Endothelial cell of umbilical vein (primary cell): ENCODE results near the gene SCAMP5. TPM values are rescaled to one million over a fixed set of nuclear protein-coding genes. Genes with fewer than 3 reads are reported as not detected.

Experiments
- BruUV-seq: library from RNA; stranded (reverse); fragments of 400-500 nt; replicated peaks from 2 replicates; lab custom pipeline; 2021; lab: Mats Ljungman, UMichigan
- CTCF ChIA-PET: fragments of 300-600, 350-600 bp; sonication (Branson Sonifier 250); formaldehyde crosslinking; loops from one replicate; lab custom pipeline; 2021; ENCODE audit warnings: antibody characterized with exemption, inconsistent platforms; lab: Charles Lee
- POLR2A ChIA-PET: fragments of 300-600, 350-600 bp; sonication (Branson Sonifier 250); formaldehyde crosslinking; loops from one replicate; lab custom pipeline; 2021; ENCODE audit warnings: antibody characterized with exemption, inconsistent platforms; lab: Charles Lee
- DNase-seq: peaks from one replicate; pipeline ENCODE4 v3.0.0-alpha.2; 2011; ENCODE audit warnings: low read depth, low spot score
- FAIRE-seq: peaks from 2 replicates; lab custom pipeline; 2011; peaks lifted over from hg19 to GRCh38; lab: Jason Lieb, UNC
- H2AFZ ChIP-seq: 2 replicates; pipeline ENCODE4 v1.6.0; 2012; ENCODE audit warnings: low read depth, low read length, control low read depth, inconsistent platforms
- H3K27ac ChIP-seq: 2 replicates; pipeline ENCODE4 v1.5.1; 2011; ENCODE audit warnings: low read depth, mild to moderate bottlenecking, control low read depth, low read length, moderate library complexity; ENCODE audit not compliant: insufficient read depth
- H3K27me3 ChIP-seq, 2 experiments: 2 replicates each; pipeline versions ENCODE4 v1.6.0 to v1.6.1; 2011; ENCODE audit warnings: low read length in 2 of 2, mixed read lengths in 1 of 2; ENCODE audit not compliant: control insufficient read depth in 2 of 2, insufficient read depth in 2 of 2
- H3K36me3 ChIP-seq, 2 experiments: 2 replicates in 1 of 2; 3 replicates in 1 of 2; pipeline ENCODE4 v1.5.1; 2011; ENCODE audit warnings: low read length in 2 of 2, mild to moderate bottlenecking in 1 of 2, moderate library complexity in 1 of 2; ENCODE audit not compliant: control insufficient read depth in 2 of 2, insufficient read depth in 2 of 2; ENCODE audit errors: extremely low read depth in 1 of 2
- H3K4me1 ChIP-seq: 3 replicates; pipeline ENCODE4 v1.5.1; 2011; ENCODE audit warnings: mild to moderate bottlenecking, low read length; ENCODE audit not compliant: control insufficient read depth, insufficient read depth; ENCODE audit errors: extremely low read depth
- H3K4me2 ChIP-seq: 2 replicates; pipeline ENCODE4 v1.6.1; 2011; ENCODE audit warnings: low read length, control low read depth, mixed read lengths; ENCODE audit not compliant: insufficient read depth
- H3K4me3 ChIP-seq, 3 experiments: fragments of 200-600 bp in 1 of 3; sonication (generic), shearing (Covaris generic) in 1 of 3; replicated peaks in 1 of 3; 2 replicates each; pipeline ENCODE4 v1.5.1; 2011 to 2016; ENCODE audit warnings: control low read depth in 3 of 3, low read length in 3 of 3, mild to moderate bottlenecking in 2 of 3, inconsistent platforms in 1 of 3, low read depth in 1 of 3, moderate library complexity in 1 of 3; ENCODE audit not compliant: insufficient read depth in 1 of 3
- H3K79me2 ChIP-seq: 2 replicates; pipeline ENCODE4 v1.6.0; 2012; ENCODE audit warnings: low read length, inconsistent platforms; ENCODE audit not compliant: control insufficient read depth, insufficient read depth
- H3K9ac ChIP-seq: replicated peaks from 2 replicates; pipeline ENCODE3; 2011; ENCODE audit warnings: low read length, control low read depth; ENCODE audit not compliant: insufficient read depth; ENCODE audit errors: extremely low read depth
- H3K9me1 ChIP-seq: replicated peaks from 3 replicates; pipeline ENCODE4 v1.6.0; 2011; ENCODE audit warnings: mild to moderate bottlenecking, low read length; ENCODE audit not compliant: control insufficient read depth, insufficient read depth; ENCODE audit errors: extremely low read depth
- H3K9me3 ChIP-seq: replicated peaks from 2 replicates; pipeline ENCODE4 v1.5.1; 2012; ENCODE audit warnings: low read length, inconsistent platforms; ENCODE audit not compliant: control insufficient read depth, insufficient read depth
- H4K20me1 ChIP-seq: replicated peaks from 2 replicates; pipeline ENCODE3; 2011; ENCODE audit warnings: mild to moderate bottlenecking, low read length; ENCODE audit not compliant: control insufficient read depth, insufficient read depth; ENCODE audit errors: extremely low read depth
- EZH2 ChIP-seq: IDR thresholded peaks from 2 replicates; pipeline ENCODE4 v1.6.1; 2012; ENCODE audit warnings: borderline replicate concordance, low read depth, mild to moderate bottlenecking, moderate library complexity, low read length, inconsistent platforms; ENCODE audit not compliant: severe bottlenecking
- FOS ChIP-seq: IDR thresholded peaks from 2 replicates; pipeline ENCODE4 v1.6.1; 2011; ENCODE audit warnings: mild to moderate bottlenecking, low read length, moderate library complexity, borderline replicate concordance; ENCODE audit not compliant: insufficient read depth
- GATA2 ChIP-seq: IDR thresholded peaks from 2 replicates; pipeline ENCODE4 v1.7.0; 2011; ENCODE audit warnings: low read depth, mild to moderate bottlenecking, moderate library complexity, mixed read lengths, low read length; ENCODE audit not compliant: insufficient read length, insufficient read depth
- JUN ChIP-seq: IDR thresholded peaks from 2 replicates; pipeline ENCODE4 v1.6.1; 2011; ENCODE audit warnings: borderline replicate concordance, low read depth; ENCODE audit not compliant: insufficient read length, insufficient read depth
- MYC ChIP-seq: IDR thresholded peaks from one replicate; pipeline ENCODE4 v1.6.1; 2011; ENCODE audit warnings: mild to moderate bottlenecking, low read depth, low read length
- POLR2A ChIP-seq: IDR thresholded peaks from 2 replicates; pipeline ENCODE4 v1.6.1; 2012; ENCODE audit warnings: low read depth, mild to moderate bottlenecking, control low read depth, low read length
- POLR2AphosphoS5 ChIP-seq: IDR thresholded peaks from 2 replicates; pipeline ENCODE4 v1.6.1; 2012; ENCODE audit warnings: low read depth, mild to moderate bottlenecking, control low read depth, low read length, moderate library complexity; ENCODE audit not compliant: insufficient read depth
- dilution Hi-C: fragments of 300-500 bp; cut with MboI; formaldehyde crosslinking; loops from one replicate; pipeline ENCODE4 v1.15.0; 2019; ENCODE audit warnings: low sequenced_read_pairs; ENCODE audit not compliant: extremely low pct_ligation_motif_present
- intact Hi-C: fragments of 100-400 bp; cut with micrococcal nuclease; formaldehyde crosslinking; loops from one replicate; pipeline ENCODE4 v1.10.0; 2022
- polyA plus RNA-seq, 4 experiments: library from polyadenylated mRNA; depleted of rRNA in 3 of 4; stranded (reverse) in 3 of 4; unstranded in 1 of 4; fragments of >200 nt; gene quantifications; 2 replicates each; pipeline versions ENCODE4 v1.2.1 to v1.2.3, GENCODE V29; 2011 to 2012; ENCODE audit warnings: missing spikeins in 1 of 4
- total RNA-seq: library from RNA; stranded (reverse); gene quantifications from 2 replicates; pipeline ENCODE4 v1.2.3, GENCODE V29; 2021
- TF ChIP-seq, protein P1 (sequence below), 2 donors: IDR thresholded peaks; 1 replicate in 1 of 2; 2 replicates in 1 of 2; pipeline ENCODE4 v1.5.1; 2011; ENCODE audit warnings: low read length in 2 of 2, mild to moderate bottlenecking in 2 of 2, moderate library complexity in 2 of 2, control low read depth in 1 of 2, inconsistent platforms in 1 of 2, low read depth in 1 of 2; ENCODE audit not compliant: insufficient read depth in 1 of 2; ENCODE audit errors: extremely low read depth in 1 of 2
- TF ChIP-seq, protein P2 (sequence below): IDR thresholded peaks from 2 replicates; pipeline ENCODE4 v1.6.1; 2011; ENCODE audit not compliant: insufficient read depth, insufficient read length

Gene SCAMP5
- total and polyA plus RNA-seq, 2 donors (not counting 3 experiments of a cell fraction or from before 2014, with no cell fraction given) = 1.9 to 6.2 TPM

GRCh38 chr15:74994685-74995084, 678 bp upstream of the SCAMP5 start:
- Histone ChIP-seq H3K9ac (no peak overlapping the region), H3K4me1 (peaks cover 15% of the 10 kb centered on the region), H3K4me3 (no peak overlapping the region), H3K4me2 (no peak overlapping the region), H2AFZ (no peak overlapping the region), H3K9me3 (no peaks in the 10 kb centered on the region), H3K79me2 (no peaks in the 10 kb centered on the region), H3K9me1 (no peaks in the 10 kb centered on the region), H3K27ac (no peak overlapping the region), H3K36me3 (no peaks in the 10 kb centered on the region), H3K27me3 (peaks cover 11 to 20% of the 10 kb centered on the region in 2 experiments), H4K20me1 (no peaks in the 10 kb centered on the region)
- BruUV-seq = no TSS peak
- intact Hi-C loops (no loop called here), dilution Hi-C loops (no loop called here)
- no peak for DNase-seq
- TF ChIP-seq JUN (no peak), EZH2 (no peak), MYC (no peak), POLR2AphosphoS5 (no peak), FOS (no peak), GATA2 (no peak), POLR2A (no peak)
- TF ChIP-seq, protein P1, sequence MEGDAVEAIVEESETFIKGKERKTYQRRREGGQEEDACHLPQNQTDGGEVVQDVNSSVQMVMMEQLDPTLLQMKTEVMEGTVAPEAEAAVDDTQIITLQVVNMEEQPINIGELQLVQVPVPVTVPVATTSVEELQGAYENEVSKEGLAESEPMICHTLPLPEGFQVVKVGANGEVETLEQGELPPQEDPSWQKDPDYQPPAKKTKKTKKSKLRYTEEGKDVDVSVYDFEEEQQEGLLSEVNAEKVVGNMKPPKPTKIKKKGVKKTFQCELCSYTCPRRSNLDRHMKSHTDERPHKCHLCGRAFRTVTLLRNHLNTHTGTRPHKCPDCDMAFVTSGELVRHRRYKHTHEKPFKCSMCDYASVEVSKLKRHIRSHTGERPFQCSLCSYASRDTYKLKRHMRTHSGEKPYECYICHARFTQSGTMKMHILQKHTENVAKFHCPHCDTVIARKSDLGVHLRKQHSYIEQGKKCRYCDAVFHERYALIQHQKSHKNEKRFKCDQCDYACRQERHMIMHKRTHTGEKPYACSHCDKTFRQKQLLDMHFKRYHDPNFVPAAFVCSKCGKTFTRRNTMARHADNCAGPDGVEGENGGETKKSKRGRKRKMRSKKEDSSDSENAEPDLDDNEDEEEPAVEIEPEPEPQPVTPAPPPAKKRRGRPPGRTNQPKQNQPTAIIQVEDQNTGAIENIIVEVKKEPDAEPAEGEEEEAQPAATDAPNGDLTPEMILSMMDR (IDR thresholded peaks at IDR 0.05; ENCODE audit: extremely low read depth in 1 of 2, insufficient read depth in 1 of 2, low read depth in 1 of 2, low read length in 2 of 2) = no peak
- TF ChIP-seq, protein P2, sequence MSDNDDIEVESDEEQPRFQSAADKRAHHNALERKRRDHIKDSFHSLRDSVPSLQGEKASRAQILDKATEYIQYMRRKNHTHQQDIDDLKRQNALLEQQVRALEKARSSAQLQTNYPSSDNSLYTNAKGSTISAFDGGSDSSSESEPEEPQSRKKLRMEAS = no peak
- FAIRE-seq = no peak
- CTCF ChIA-PET = interaction anchor here (0.8 to 2.2 kb wide), 9 partner anchors 10 to 224 kb away, joined by 3 to 15 read pairs (median 4); partner anchors contain the start of genes C15orf39, PPCDC and RPP25
- POLR2A ChIA-PET = no interaction called here
